ENCODE measurements around the gene C1orf35.

C1orf35 gene

GRCh38 chr1:228066416-228066815, 36.7 kb downstream of the C1orf35 start:
- no peak for DNase-seq (ENCODE audit: low read depth)
- no peak for TF ChIP-seq CTCF (IDR thresholded peaks at IDR 0.05; ENCODE audit: insufficient read depth, low read depth, low read length, missing control alignments)
- no peak overlapping the region for H3K4me3 ChIP-seq (ENCODE audit: low read depth, low read length)

GRCh38 chr1:228065543-228066347, 37.4 kb downstream of the C1orf35 start:
- no peak for TF ChIP-seq CTCF (IDR thresholded peaks at IDR 0.05; ENCODE audit: insufficient read depth, low read depth, low read length, missing control alignments)
- no peak for DNase-seq (ENCODE audit: low read depth)

DNA sequence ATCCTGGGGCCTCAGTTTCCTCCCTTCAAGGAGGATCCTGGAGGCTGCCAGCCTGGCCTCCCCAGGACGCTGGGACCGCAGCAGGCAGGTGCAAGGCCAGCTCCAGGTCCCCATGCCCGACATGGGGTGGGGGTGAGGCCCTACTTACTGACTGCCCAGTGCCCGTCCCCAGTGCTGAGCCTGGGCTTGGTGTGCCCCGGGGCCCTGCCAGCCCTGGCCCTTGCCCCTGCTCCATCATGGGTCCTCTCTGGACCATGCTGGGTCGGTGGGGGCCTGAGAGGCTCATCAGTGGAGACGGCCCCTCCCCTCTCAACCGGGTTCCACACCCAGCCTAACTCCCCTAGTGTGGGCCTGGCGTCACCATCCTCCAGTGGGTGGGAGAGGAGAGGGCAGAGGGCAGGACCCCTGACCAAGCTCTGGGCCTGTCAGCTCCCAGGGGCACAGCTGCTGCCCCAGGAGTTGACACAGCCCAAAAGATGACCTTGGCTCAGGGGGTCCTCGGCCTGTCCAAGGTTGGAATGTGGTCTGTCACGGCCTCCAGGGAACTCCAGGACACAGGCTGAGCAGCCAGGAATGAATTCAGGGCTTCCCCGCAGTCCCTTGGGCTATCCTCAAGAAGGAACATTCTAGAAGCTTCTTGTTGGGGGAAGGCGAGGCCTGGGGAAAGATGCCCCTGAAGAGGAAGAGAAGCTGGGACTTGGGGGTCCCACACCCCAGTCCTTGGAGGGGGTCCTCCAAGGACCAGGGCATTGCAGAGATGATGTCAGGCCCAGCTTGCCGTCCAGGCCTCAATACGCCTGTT, 38.2 kb downstream of the C1orf35 start:
- no peak overlapping the region for H3K4me3 ChIP-seq (ENCODE audit: low read depth, low read length)
- DNase-seq (ENCODE audit: low read depth), result no peak
- no peak for TF ChIP-seq CTCF (IDR thresholded peaks at IDR 0.05; ENCODE audit: insufficient read depth, low read depth, low read length, missing control alignments)

More at GRCh38 chr1:228065543-228066347, 37.4 kb downstream of the C1orf35 start:
- H3K4me3 ChIP-seq (ENCODE audit: low read depth, low read length), result no peak overlapping the region

- no peak for DNase-seq (ENCODE audit: low read depth)
- H3K4me3 ChIP-seq (ENCODE audit: low read depth, low read length), result no peak overlapping the region
- TF ChIP-seq CTCF (IDR thresholded peaks at IDR 0.05; ENCODE audit: insufficient read depth, low read depth, low read length, missing control alignments), result no peak
Observed at GRCh38 chr1:228064296-228064695, 38.8 kb downstream of the C1orf35 start.

- TF ChIP-seq CTCF (IDR thresholded peaks at IDR 0.05; ENCODE audit: insufficient read depth, low read depth, low read length, missing control alignments), result no peak
- H3K4me3 ChIP-seq (ENCODE audit: low read depth, low read length), result no peak overlapping the region
- no peak for DNase-seq (ENCODE audit: low read depth)
Observed at GRCh38 chr1:228063251-228064191, 39.6 kb downstream of the C1orf35 start.

- no peak for DNase-seq (ENCODE audit: low read depth)
- TF ChIP-seq CTCF (IDR thresholded peaks at IDR 0.05; ENCODE audit: insufficient read depth, low read depth, low read length, missing control alignments), result no peak
- H3K4me3 ChIP-seq (ENCODE audit: low read depth, low read length), result no peak overlapping the region
Observed at GRCh38 chr1:228062812-228063211, 40.3 kb downstream of the C1orf35 start.
